ENCODE data around the gene KCNJ11. TPM values are rescaled to one million over a fixed set of nuclear protein-coding genes. Genes with fewer than 3 reads are reported as not detected.

KCNJ11 gene
- total RNA-seq, 4 donors from 2014 or later, result 0.66 to 6.5 (median 2.5) TPM; not detected in 1

DNA sequence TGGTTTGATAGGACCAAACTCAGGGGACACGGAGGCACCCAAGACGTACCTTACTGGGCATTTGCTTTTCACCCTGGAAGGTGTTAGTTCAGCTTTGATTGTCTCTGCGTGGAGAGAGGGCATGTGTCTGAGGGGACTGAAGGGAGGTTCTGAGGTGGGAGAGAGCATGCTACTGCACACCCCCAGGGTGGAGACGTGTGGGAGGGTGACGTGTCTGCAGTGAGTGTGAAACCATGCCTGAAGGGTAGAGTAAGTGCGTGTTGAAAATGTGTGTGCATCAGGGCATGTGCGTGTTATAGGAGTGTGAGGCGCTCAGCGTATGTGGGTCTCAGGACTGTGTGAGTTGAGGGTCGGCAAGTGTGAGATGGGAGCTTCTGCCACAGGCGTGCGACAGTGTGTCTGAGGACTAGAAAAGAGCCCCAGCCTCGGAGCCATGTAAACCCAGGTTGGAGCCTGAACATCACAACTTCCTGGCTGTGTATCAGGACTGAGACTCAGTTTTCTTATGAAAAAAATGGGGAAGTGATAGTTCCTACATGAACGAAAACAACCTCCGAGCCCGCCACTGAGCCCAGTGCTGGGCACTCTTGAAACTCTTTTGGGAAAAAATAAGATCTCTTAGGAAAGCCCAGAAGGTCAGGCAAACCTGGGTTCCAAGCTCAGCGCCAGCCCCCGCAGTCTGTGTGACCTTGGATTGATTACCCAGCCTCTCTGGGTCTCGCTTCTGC, 11.8 kb upstream of the KCNJ11 start:
- 89% methylated on average over 19 of the region's 19 CpGs for WGBS
- intact Hi-C loops (cut with DNase I), result no loop called here
- TF ChIP-seq CTCF (IDR thresholded peaks at IDR 0.05) (no peak), POLR2A (IDR thresholded peaks at IDR 0.05; ENCODE audit: low read depth) (no peak), EP300 (IDR thresholded peaks at IDR 0.05) (no peak), POLR2AphosphoS5 (IDR thresholded peaks at IDR 0.05) (no peak)

GRCh38 chr11:17399236-17399635, 10.8 kb upstream of the KCNJ11 start:
- DNase-seq (ENCODE audit: extremely low spot score), result no peak
- TF ChIP-seq POLR2AphosphoS5 (IDR thresholded peaks at IDR 0.05) (no peak), CTCF (IDR thresholded peaks at IDR 0.05) (no peak), EP300 (IDR thresholded peaks at IDR 0.05) (no peak), POLR2A (IDR thresholded peaks at IDR 0.05; ENCODE audit: low read depth) (no peak)
- intact Hi-C loops (cut with DNase I), result no loop called here

More for the DNA sequence above, 11.8 kb upstream of the KCNJ11 start:
- H3K4me3 ChIP-seq, result no peak overlapping the region
- DNase-seq (ENCODE audit: extremely low spot score), result no peak
- H3K36me3 ChIP-seq, result no peaks in the 10 kb centered on the region
- H3K27ac ChIP-seq (replicated peaks in 1 of 4), result no peak overlapping the region
- H3K4me1 ChIP-seq, result peaks cover 1 to 2% (median 2%) of the 10 kb centered on the region in 4 donors
- peaks cover 0 to 5% (median 0%) of the 10 kb centered on the region in 4 donors for H3K27me3 ChIP-seq
- H3K9me3 ChIP-seq, result no peaks in the 10 kb centered on the region

DNA sequence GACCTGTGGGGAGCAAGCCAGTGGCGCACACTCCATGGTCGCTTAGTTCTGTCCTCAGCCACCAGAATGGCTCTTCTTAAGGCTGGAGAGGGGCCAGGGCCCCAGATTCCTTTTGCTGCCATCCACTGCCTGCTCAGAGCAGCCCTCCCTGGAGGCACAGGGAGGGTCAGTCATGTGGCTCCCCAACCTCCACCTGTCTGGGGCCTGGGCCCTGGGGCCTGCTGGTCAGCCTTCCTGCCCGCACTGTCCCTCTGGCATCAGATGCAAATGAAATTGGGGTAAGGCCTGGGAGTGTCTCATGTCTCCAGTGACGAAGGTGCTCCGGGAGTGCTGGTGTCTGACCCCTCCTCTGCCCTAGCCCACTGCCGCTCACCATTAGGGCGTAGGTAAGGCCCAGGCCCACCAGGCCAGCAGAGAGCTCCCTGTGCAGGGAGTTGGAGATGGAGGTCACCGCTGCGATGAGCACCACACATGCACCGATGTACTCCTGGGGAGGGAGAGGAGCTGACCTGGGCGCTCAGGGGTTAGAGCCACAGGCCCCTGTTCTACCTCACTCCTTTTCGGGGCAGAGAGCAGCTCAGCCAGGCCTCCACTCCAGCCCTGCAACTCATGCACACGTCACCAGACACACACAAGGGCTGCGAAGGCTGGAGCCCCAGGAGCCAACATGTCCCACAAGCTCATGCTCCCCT, 9.0 kb upstream of the KCNJ11 start:
- DNase-seq (ENCODE audit: extremely low spot score), result no peak
- Histone ChIP-seq H3K36me3 (no peaks in the 10 kb centered on the region), H3K27ac (replicated peaks in 1 of 4) (no peak overlapping the region), H3K4me3 (no peak overlapping the region), H3K4me1 (no peaks in the 10 kb centered on the region), H3K9me3 (no peaks in the 10 kb centered on the region), H3K27me3 (peaks cover 0 to 5% (median 0%) of the 10 kb centered on the region in 4 donors)
- TF ChIP-seq EP300 (IDR thresholded peaks at IDR 0.05), result no peak
- no peak for TF ChIP-seq POLR2AphosphoS5 (IDR thresholded peaks at IDR 0.05)
- TF ChIP-seq POLR2A (IDR thresholded peaks at IDR 0.05; ENCODE audit: low read depth), result no peak
- TF ChIP-seq CTCF (IDR thresholded peaks at IDR 0.05), result no peak
- WGBS, result 82% methylated on average over 6 of the region's 14 CpGs
- intact Hi-C loops (cut with DNase I), result no loop called here

More at GRCh38 chr11:17399236-17399635, 10.8 kb upstream of the KCNJ11 start:
- no peaks in the 10 kb centered on the region for H3K36me3 ChIP-seq
- H3K4me3 ChIP-seq, result no peak overlapping the region
- no peaks in the 10 kb centered on the region for H3K4me1 ChIP-seq
- no peak overlapping the region for H3K27ac ChIP-seq (replicated peaks in 1 of 4)
- H3K9me3 ChIP-seq, result no peaks in the 10 kb centered on the region
- H3K27me3 ChIP-seq, result peaks cover 0 to 5% (median 0%) of the 10 kb centered on the region in 4 donors

DNA sequence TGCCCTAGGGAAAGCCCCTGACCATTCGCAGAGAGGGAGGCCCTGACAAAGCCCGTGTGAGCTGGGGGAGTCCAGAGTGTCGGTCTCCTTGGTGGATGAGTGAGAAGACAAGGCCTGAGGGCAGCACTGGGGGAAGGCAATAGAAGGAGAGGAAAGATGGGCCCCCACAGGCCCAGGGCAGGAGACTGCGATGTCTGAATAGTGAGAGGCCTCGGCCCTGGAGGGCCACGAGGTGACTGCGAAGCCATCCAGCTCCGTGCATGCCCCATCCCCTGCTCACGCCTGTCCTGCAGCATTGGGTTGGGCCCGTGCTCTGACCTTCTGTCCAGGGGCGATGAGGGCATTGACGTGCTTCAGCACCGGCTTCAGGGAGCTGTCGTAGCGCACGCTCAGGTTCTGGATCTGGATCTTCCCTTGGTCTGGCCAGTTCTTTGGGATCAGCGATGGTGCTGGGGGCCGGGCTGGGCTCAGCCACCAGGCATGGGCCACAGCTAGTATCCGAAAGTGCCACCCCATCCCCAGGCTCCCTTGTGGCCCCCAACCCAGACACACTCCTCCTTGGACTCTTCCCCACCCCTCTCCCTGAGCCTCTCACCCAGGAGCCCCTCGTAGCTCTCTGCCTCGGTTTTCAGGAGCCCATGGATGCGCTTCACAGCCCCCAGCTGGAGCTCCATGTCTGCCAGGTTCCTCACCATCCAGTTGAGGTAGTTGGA, 8.3 kb upstream of the KCNJ11 start:
- no peak for TF ChIP-seq EP300 (IDR thresholded peaks at IDR 0.05)
- TF ChIP-seq POLR2A (IDR thresholded peaks at IDR 0.05; ENCODE audit: low read depth), result no peak
- no peak for TF ChIP-seq POLR2AphosphoS5 (IDR thresholded peaks at IDR 0.05)
- TF ChIP-seq CTCF (IDR thresholded peaks at IDR 0.05), result no peak
- H3K9me3 ChIP-seq, result no peaks in the 10 kb centered on the region
- no peak for DNase-seq (ENCODE audit: extremely low spot score)
- intact Hi-C loops (cut with DNase I), result no loop called here
- H3K36me3 ChIP-seq, result no peaks in the 10 kb centered on the region
- peaks cover 0 to 5% (median 0%) of the 10 kb centered on the region in 4 donors for H3K27me3 ChIP-seq
- no peaks in the 10 kb centered on the region for H3K4me1 ChIP-seq
- H3K4me3 ChIP-seq, result no peak overlapping the region
- 91% methylated on average over 21 of the region's 22 CpGs for WGBS
- H3K27ac ChIP-seq (replicated peaks in 1 of 4), result no peak overlapping the region
